Cardiac muscle cell (in vitro differentiated cells and primary cell): Measurements from ENCODE around the gene CHST8. TPM values are rescaled to one million over a fixed set of nuclear protein-coding genes. Genes with fewer than 3 reads are reported as not detected.
"Not testable (repeated sequence)": the region's sequence is repeated elsewhere in the genome, so short reads cannot be mapped to it uniquely, and the experiment has no call there.

Source experiments
- DNase-seq, 2 donors: peaks; one replicate each; pipeline versions ENCODE4 v3.0.0 to v3.0.0-alpha.2; 2010 to 2017; ENCODE audit warnings: low read depth in 1 of 2, low spot score in 1 of 2
- H3K27ac ChIP-seq: fragments of 200-600 bp; sonication (generic); 2 replicates; pipeline ENCODE4 v1.5.1; 2016
- H3K27me3 ChIP-seq: fragments of 200-600 bp; sonication (generic); 2 replicates; pipeline ENCODE4 v1.6.0; 2016; ENCODE audit warnings: control low read depth
- H3K36me3 ChIP-seq: fragments of 200-600 bp; sonication (generic); 2 replicates; pipeline ENCODE4 v1.5.1; 2016; ENCODE audit warnings: control low read depth
- H3K4me1 ChIP-seq: fragments of 200-600 bp; sonication (generic); 2 replicates; pipeline ENCODE4 v1.8.1; 2017; ENCODE audit warnings: low read depth, mild to moderate bottlenecking, mixed run types
- H3K4me3 ChIP-seq: fragments of 200-600 bp; sonication (generic); 2 replicates; pipeline ENCODE4 v1.5.1; 2016; ENCODE audit warnings: mild to moderate bottlenecking
- H3K9me3 ChIP-seq: fragments of 200-600 bp; sonication (generic); 2 replicates; pipeline ENCODE4 v1.5.1; 2017; ENCODE audit warnings: low read depth, mild to moderate bottlenecking, control low read depth
- polyA plus RNA-seq: library from polyadenylated mRNA; unstranded; fragments of >200 nt; fragmentation: Nextera tagmentation; extraction: Ambion mirVana; gene quantifications from 2 replicates; pipeline ENCODE4 v1.2.1, GENCODE V29; 2016
- total RNA-seq: library from RNA; depleted of rRNA; stranded (reverse); fragments of >200 nt; gene quantifications from 2 replicates; pipeline ENCODE4 v1.2.3, GENCODE V29; 2016
- TF ChIP-seq, protein P1 (sequence below): IDR thresholded peaks from 2 replicates; pipeline ENCODE4 v1.5.1; 2012; ENCODE audit warnings: low read depth, mild to moderate bottlenecking, low read length

Gene CHST8
- total and polyA plus RNA-seq, 2 experiments from 2014 or later = 0.84 to 0.89 TPM

DNA sequence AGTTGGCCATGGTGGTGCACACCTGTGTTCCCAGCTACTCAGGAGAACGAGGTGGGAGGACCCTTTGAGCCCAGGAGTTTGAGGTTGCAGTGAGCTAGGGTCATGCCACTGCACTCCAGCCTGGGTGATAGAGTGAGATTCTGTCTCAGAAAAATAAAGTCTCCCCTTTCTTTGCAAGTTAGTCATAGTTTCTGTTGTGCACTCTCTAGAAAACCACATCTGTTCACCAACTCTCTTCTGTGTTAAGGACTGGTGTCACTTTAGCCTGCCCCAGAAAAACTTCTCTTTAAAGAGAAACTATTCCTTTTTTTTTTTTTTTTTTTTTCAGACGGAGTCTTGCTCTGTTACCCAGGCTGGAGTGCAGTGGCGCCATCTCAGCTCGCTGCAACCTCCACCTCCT lies 4.9 kb upstream of the CHST8 start:
- peaks cover 65% of the 10 kb centered on the region for H3K27me3 ChIP-seq
- H3K4me3 ChIP-seq = no peak overlapping the region
- H3K9me3 ChIP-seq = no peaks in the 10 kb centered on the region
- H3K27ac ChIP-seq = no peak overlapping the region
- DNase-seq = no peak
- TF ChIP-seq, protein P1, sequence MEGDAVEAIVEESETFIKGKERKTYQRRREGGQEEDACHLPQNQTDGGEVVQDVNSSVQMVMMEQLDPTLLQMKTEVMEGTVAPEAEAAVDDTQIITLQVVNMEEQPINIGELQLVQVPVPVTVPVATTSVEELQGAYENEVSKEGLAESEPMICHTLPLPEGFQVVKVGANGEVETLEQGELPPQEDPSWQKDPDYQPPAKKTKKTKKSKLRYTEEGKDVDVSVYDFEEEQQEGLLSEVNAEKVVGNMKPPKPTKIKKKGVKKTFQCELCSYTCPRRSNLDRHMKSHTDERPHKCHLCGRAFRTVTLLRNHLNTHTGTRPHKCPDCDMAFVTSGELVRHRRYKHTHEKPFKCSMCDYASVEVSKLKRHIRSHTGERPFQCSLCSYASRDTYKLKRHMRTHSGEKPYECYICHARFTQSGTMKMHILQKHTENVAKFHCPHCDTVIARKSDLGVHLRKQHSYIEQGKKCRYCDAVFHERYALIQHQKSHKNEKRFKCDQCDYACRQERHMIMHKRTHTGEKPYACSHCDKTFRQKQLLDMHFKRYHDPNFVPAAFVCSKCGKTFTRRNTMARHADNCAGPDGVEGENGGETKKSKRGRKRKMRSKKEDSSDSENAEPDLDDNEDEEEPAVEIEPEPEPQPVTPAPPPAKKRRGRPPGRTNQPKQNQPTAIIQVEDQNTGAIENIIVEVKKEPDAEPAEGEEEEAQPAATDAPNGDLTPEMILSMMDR = no peak
- no peaks in the 10 kb centered on the region for H3K4me1 ChIP-seq
- H3K36me3 ChIP-seq = no peaks in the 10 kb centered on the region

DNA sequence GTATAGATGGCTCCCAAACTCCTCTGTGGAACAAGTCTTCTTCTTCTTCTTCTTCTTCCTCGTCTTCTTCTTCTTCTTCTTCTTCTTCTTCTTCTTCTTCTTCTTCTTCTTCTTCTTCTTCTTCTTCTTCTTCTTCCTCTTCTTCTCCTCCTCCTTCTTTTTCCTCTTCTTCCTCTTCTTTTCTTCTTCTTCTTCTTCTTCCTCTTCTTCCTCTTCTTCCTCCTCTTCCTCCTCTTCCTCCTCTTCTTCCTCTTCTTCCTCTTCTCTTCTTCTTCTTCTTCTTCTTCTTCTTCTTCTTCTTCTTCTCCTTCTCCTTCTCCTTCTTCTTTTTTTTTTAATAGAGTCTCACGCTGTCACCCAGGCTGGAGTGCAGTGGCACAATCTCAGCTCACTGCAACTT lies 3.4 kb upstream of the CHST8 start:
- not testable (repeated sequence) for H3K9me3 ChIP-seq, H3K4me1 ChIP-seq, DNase-seq, H3K4me3 ChIP-seq, H3K36me3 ChIP-seq, H3K27ac ChIP-seq
- H3K27me3 ChIP-seq = peaks cover 75% of the 10 kb centered on the region

DNA sequence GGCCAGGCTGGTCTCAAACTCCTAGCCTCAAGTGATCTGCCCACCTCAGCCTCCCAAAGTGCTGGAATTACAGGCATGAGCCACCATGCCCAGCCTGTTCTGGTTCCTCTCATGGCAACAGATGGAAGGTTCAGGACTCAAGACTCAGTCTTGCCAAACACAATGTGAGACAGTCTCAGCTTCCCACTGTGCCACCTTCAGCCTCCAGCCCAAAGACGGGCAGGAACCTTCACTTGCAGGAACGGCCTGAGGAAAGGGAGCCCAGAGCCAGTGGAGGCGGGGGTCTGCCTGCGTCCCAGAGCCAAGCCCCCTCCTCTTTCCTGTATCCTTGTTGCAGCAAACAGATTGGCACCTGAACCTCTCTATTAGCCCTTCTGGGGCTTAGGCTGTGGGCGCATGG lies 2.9 kb upstream of the CHST8 start:
- H3K36me3 ChIP-seq = no peaks in the 10 kb centered on the region
- peaks cover 77% of the 10 kb centered on the region for H3K27me3 ChIP-seq

DNA sequence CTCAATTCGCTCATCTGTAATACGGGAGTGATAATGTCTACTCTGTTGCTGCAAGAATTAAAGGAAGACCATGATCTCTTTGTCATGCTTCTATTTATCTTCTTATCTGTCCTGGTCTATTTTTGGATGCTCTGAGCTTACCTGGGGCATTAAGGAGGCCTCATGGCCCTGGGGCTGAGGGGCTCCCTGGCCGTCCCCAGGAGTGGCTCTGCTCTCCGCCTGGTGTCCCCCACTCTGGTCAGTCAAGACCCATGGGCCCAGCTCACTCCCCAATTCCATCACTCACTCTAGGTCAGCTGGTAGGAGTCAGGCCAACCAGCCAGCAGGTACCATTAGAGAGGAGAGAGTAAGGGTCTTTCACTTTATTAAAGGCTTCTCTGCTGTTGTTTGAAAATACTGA lies 1.1 kb upstream of the CHST8 start:
- Histone ChIP-seq H3K9me3 (no peaks in the 10 kb centered on the region), H3K4me1 (peaks cover 10% of the 10 kb centered on the region), H3K27me3 (peaks cover 92% of the 10 kb centered on the region), H3K27ac (no peak overlapping the region), H3K36me3 (no peaks in the 10 kb centered on the region), H3K4me3 (no peak overlapping the region)
- no peak for DNase-seq
- TF ChIP-seq, protein P1 = no peak

More for the DNA sequence above, 2.9 kb upstream of the CHST8 start:
- no peak overlapping the region for H3K4me3 ChIP-seq
- TF ChIP-seq, protein P1 = no peak
- peaks cover 10% of the 10 kb centered on the region for H3K4me1 ChIP-seq
- H3K27ac ChIP-seq = no peak overlapping the region
- no peaks in the 10 kb centered on the region for H3K9me3 ChIP-seq
- DNase-seq = no peak

DNA sequence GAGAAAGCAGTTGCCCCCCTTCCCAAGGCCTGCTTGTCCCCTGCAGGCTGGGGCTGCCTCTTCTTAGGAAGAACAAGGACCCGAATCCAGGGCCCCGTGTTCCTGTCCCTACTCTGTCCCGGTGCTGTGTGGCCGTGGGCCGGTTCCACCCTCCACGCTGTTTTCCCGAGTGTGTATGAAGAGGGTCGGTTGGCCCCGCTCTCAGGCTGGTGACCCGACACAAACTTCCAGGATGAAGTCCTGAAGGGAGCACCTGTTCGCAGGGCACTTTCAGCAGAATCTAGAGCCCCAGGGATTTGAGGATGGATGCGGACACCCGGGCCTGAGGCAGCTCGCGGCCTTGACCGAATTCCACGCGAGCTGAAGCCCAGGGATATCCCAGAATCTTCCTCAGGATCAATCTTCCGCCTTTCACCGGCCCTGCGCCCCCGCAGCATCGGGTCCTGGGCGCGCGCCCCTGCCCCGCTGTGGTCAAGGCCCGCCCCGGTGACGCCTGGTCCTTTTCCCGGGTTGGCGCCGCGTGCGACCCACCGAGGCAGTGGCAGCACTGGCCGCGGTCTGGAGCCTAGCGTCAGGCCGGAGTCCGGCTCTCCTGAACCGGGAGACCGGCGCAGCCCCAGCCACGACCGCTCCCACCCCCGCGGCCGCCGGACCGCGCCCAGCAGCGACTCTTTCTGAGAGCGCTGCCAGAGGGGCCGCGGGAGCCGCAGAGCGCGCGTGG lies 528 bp upstream of the CHST8 start:
- no peak for DNase-seq
- Histone ChIP-seq H3K4me3 (peak overlapping the region; percentile 26), H3K27ac (no peak overlapping the region), H3K9me3 (no peaks in the 10 kb centered on the region), H3K4me1 (peaks cover 10% of the 10 kb centered on the region), H3K36me3 (no peaks in the 10 kb centered on the region), H3K27me3 (peaks cover 93% of the 10 kb centered on the region)
- TF ChIP-seq, protein P1 = no peak

DNA sequence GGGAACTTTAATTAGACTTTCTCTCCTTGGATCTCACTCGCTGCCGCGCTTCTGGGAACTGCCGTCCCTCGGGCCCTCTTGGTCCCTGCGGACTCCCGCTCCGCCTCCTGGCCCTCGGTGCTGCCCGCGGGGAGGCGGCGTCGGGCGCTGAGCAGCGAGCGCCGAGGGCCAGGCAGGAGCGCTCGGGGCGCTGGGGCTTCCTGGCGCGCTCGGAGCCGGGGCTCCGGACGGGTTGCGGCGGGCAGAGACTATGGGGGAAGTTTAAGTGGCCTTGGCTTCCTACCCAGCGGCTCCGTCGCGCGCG lies 704 bp downstream of the CHST8 start:
- Histone ChIP-seq H3K27ac (no peak overlapping the region), H3K4me3 (peak overlapping the region; percentile 64), H3K27me3 (peaks cover 86% of the 10 kb centered on the region), H3K4me1 (peaks cover 10% of the 10 kb centered on the region), H3K9me3 (no peaks in the 10 kb centered on the region), H3K36me3 (no peaks in the 10 kb centered on the region)
- DNase-seq = peak; percentile 7 to 45
- TF ChIP-seq, protein P1 = no peak
